Prostate gland (tissue), 2 donors: Measurements from ENCODE around the gene FAM200A. TPM values are rescaled to one million over a fixed set of nuclear protein-coding genes. Genes with fewer than 3 reads are reported as not detected.
"Not testable (repeated sequence)": the region's sequence is repeated elsewhere in the genome, so short reads cannot be mapped to it uniquely, and the experiment has no call there.

Source experiments
- DNase-seq: peaks from one replicate; pipeline ENCODE4 v3.0.0-alpha.2; 2019; ENCODE audit warnings: low spot score
- H3K27ac ChIP-seq, 2 donors: fragments of 200-600 bp; sonication (generic); 2 replicates each; pipeline ENCODE4 v1.5.1; 2017 to 2019
- H3K27me3 ChIP-seq: fragments of 200-600 bp; sonication (generic); replicated peaks from 2 replicates; pipeline ENCODE4 v1.5.1; 2019; ENCODE audit not compliant: insufficient read depth
- H3K36me3 ChIP-seq, 2 donors: fragments of 200-600 bp; sonication (generic); 1 replicate in 1 of 2; 2 replicates in 1 of 2; pipeline versions ENCODE4 v1.5.1 to v1.8.1; 2017 to 2019
- H3K4me1 ChIP-seq: fragments of 200-600 bp; sonication (generic); replicated peaks from 2 replicates; pipeline ENCODE4 v1.5.1; 2019
- H3K4me3 ChIP-seq, 2 donors: fragments of 200-600 bp; sonication (generic); 2 replicates each; pipeline ENCODE4 v1.5.1; 2017 to 2019
- H3K9me3 ChIP-seq: fragments of 200-600 bp; sonication (generic); 2 replicates; pipeline ENCODE4 v1.5.1; 2017
- POLR2A ChIP-seq: fragments of 450-650 bp; IDR thresholded peaks from one replicate; pipeline ENCODE4 v1.6.1; 2016; ENCODE audit warnings: antibody characterized with exemption, mild to moderate bottlenecking
- POLR2AphosphoS5 ChIP-seq: sonication (generic); formaldehyde crosslinking; IDR thresholded peaks from one replicate; pipeline ENCODE4 v1.6.1; 2017; ENCODE audit warnings: antibody characterized with exemption
- WGBS: methylation state at CpG from one replicate; pipeline ENCODE4 v1.1.5; 2018; 5-methylcytosine and 5-hydroxymethylcytosine counted together
- intact Hi-C: fragments of 100-400 bp; cut with DNase I; formaldehyde crosslinking; loops from one replicate; pipeline ENCODE4 v1.14.2; 2022
- total RNA-seq, 2 donors: library from RNA; depleted of rRNA; stranded (reverse); fragments of >200 nt; gene quantifications; one replicate each; pipeline ENCODE4 v1.1.0, GENCODE V29; 2016
- TF ChIP-seq, protein P1 (sequence below), 4 experiments: fragments of 200-600 bp in 2 of 4; fragments of 450-650 bp in 2 of 4; sonication (generic) in 2 of 4; IDR thresholded peaks; 1 replicate in 3 of 4; 2 replicates in 1 of 4; pipeline ENCODE4 v1.5.1; 2016 to 2019; ENCODE audit warnings: antibody characterized with exemption in 4 of 4, mild to moderate bottlenecking in 2 of 4, moderate library complexity in 2 of 4

The FAM200A gene
- total RNA-seq, 2 donors from 2014 or later = 5.5 to 11.2 TPM

DNA sequence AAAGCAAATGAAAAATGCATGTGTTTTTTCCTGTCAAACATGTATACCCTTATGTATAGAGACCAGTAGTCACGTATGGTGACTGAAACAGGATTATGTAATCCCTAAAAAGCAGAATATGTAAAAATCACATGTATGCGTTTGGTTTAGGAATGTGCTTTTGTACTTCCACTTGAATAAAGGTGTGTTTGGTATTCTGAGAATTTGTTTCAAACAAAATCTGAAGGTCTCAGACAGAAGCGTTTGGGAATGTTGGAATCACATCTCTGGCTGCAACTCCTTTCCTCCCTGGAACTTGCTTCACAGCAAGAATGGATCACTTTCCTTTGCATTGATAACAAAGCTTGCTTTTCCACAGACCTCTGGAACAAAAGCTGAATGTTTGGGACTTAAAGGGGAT lies 24.3 kb upstream of the FAM200A start:
- Histone ChIP-seq H3K4me3 (no peak overlapping the region), H3K9me3 (no peaks in the 10 kb centered on the region), H3K27ac (no peak overlapping the region), H3K4me1 (no peaks in the 10 kb centered on the region), H3K27me3 (no peaks in the 10 kb centered on the region), H3K36me3 (no peaks in the 10 kb centered on the region)
- no peak for TF ChIP-seq POLR2A
- no peak for TF ChIP-seq POLR2AphosphoS5
- TF ChIP-seq, protein P1, sequence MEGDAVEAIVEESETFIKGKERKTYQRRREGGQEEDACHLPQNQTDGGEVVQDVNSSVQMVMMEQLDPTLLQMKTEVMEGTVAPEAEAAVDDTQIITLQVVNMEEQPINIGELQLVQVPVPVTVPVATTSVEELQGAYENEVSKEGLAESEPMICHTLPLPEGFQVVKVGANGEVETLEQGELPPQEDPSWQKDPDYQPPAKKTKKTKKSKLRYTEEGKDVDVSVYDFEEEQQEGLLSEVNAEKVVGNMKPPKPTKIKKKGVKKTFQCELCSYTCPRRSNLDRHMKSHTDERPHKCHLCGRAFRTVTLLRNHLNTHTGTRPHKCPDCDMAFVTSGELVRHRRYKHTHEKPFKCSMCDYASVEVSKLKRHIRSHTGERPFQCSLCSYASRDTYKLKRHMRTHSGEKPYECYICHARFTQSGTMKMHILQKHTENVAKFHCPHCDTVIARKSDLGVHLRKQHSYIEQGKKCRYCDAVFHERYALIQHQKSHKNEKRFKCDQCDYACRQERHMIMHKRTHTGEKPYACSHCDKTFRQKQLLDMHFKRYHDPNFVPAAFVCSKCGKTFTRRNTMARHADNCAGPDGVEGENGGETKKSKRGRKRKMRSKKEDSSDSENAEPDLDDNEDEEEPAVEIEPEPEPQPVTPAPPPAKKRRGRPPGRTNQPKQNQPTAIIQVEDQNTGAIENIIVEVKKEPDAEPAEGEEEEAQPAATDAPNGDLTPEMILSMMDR (IDR thresholded peaks at IDR 0.05) = no peak
- intact Hi-C loops = no loop called here
- 78% methylated on average over 3 of the region's 3 CpGs for WGBS
- no peak for DNase-seq

DNA sequence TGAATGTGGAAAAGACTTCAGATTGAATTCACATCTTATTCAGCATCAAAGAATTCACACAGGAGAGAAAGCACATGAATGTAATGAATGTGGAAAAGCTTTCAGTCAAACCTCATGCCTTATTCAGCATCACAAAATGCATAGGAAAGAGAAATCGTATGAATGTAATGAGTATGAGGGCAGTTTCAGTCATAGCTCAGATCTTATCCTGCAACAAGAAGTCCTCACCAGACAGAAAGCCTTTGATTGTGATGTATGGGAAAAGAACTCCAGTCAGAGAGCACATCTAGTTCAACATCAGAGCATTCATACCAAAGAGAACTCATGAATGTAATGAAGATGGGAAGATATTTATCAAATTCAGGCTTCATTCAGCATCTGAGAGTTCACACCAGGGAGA lies 21.3 kb upstream of the FAM200A start:
- TF ChIP-seq POLR2AphosphoS5 (no peak), POLR2A (no peak)
- TF ChIP-seq, protein P1 (IDR thresholded peaks at IDR 0.05) = no peak
- 80% methylated on average over 1 of the region's 1 CpG for WGBS
- intact Hi-C loops = no loop called here
- no peaks in the 10 kb centered on the region for H3K27me3 ChIP-seq
- H3K36me3 ChIP-seq = no peaks in the 10 kb centered on the region
- DNase-seq = no peak
- no peaks in the 10 kb centered on the region for H3K4me1 ChIP-seq
- no peak overlapping the region for H3K27ac ChIP-seq
- H3K9me3 ChIP-seq = no peaks in the 10 kb centered on the region
- no peak overlapping the region for H3K4me3 ChIP-seq

DNA sequence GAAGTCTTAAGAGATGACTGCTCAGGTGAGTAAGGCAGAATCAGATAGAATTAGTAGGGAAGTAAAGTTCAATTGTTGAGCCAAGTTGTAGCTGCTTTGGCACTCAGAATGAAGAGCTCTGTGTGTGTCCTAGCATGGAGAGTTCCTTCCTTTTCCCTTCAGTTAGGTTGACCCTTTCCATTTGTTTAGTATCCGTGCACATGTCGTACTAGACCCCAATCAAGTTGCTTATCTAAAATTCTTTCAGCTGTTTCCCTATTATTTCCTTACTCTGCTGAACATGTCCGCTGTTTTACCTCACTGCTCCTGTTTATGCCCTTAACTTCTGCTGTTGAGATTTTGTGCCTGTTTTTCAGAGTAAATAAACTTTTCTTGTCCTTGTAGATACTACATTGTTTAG lies 19.9 kb upstream of the FAM200A start:
- intact Hi-C loops = no loop called here
- WGBS = 85% methylated on average over 3 of the region's 3 CpGs
- no peaks in the 10 kb centered on the region for H3K36me3 ChIP-seq

DNA sequence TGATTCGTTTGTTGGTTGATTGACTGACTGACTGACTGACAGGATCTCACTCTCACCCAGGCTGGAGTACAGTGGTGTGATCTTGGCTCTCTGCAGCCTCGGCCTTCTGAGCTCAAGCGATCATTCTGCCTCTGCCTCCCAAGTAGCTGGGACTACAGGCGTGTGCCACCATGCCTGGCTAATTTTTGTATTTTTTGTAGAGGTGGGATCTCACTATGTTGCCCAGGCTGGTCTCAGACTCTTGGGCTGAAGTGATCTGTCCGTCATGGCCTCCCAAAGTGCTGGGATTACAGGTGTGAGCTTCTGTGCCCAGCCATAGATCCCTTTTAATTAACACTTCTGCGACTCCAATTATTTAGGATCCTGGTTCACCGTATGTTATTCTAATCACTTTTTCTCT lies 16.9 kb upstream of the FAM200A start:
- H3K9me3 ChIP-seq, DNase-seq, intact Hi-C loops, H3K27me3 ChIP-seq, H3K4me1 ChIP-seq, H3K36me3 ChIP-seq, H3K27ac ChIP-seq, H3K4me3 ChIP-seq: not testable (repeated sequence)
- 98% methylated on average over 7 of the region's 7 CpGs for WGBS

More for the DNA sequence above, 19.9 kb upstream of the FAM200A start:
- no peak for DNase-seq
- no peak overlapping the region for H3K27ac ChIP-seq
- H3K4me1 ChIP-seq = no peaks in the 10 kb centered on the region
- no peaks in the 10 kb centered on the region for H3K9me3 ChIP-seq
- TF ChIP-seq POLR2AphosphoS5 (no peak), POLR2A (no peak)
- TF ChIP-seq, protein P1 (IDR thresholded peaks at IDR 0.05) = no peak
- no peaks in the 10 kb centered on the region for H3K27me3 ChIP-seq
- no peak overlapping the region for H3K4me3 ChIP-seq

DNA sequence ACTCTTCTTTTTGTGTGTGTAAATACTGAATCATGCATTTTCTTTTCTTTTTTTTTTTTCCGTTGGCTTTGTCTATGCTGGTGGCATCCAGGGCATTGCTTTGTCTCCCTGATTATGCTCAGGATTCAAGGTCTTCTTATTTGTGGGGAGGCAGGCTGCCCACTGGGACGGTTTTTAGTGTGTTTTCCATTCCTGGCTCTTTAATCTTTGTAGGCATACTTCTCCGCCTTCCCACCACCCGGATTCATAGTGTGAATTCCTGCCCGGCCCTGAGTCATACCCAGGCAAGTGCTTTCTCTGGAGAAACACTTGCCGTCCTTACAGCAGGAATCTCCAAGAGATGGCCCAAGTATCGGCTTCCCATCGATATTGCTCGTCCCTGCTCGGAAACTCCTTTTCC lies 11.7 kb upstream of the FAM200A start:
- DNase-seq = no peak
- TF ChIP-seq POLR2AphosphoS5 (no peak), POLR2A (no peak)
- TF ChIP-seq, protein P1 (IDR thresholded peaks at IDR 0.05) = no peak
- Histone ChIP-seq H3K9me3 (no peaks in the 10 kb centered on the region), H3K27ac (no peak overlapping the region), H3K4me1 (no peaks in the 10 kb centered on the region), H3K36me3 (peaks cover 10% of the 10 kb centered on the region in 2 donors), H3K27me3 (no peaks in the 10 kb centered on the region), H3K4me3 (no peak overlapping the region)
- 89% methylated on average over 10 of the region's 10 CpGs for WGBS
- intact Hi-C loops = no loop called here
